Hepatocyte (in vitro differentiated cells): Measurements from ENCODE around the gene CFAP92. TPM values are rescaled to one million over a fixed set of nuclear protein-coding genes. Genes with fewer than 3 reads are reported as not detected.

Experiments used
- DNase-seq: peaks from one replicate; pipeline ENCODE4 v3.0.0-alpha.2; 2016; ENCODE audit warnings: low spot score
- H2AFZ ChIP-seq: fragments of 200-600 bp; sonication (generic); 2 replicates; pipeline ENCODE4 v1.6.0; 2016; ENCODE audit warnings: antibody characterized with exemption, mild to moderate bottlenecking
- H3K27ac ChIP-seq: fragments of 200-600 bp; sonication (generic); 2 replicates; pipeline ENCODE4 v1.5.1; 2016; ENCODE audit warnings: mild to moderate bottlenecking
- H3K27me3 ChIP-seq: fragments of 200-600 bp; sonication (generic); 2 replicates; pipeline ENCODE4 v1.6.1; 2016
- H3K36me3 ChIP-seq: fragments of 200-600 bp; sonication (generic); replicated peaks from 2 replicates; pipeline ENCODE4 v1.5.1; 2016; ENCODE audit warnings: low read depth; ENCODE audit not compliant: insufficient read depth
- H3K4me1 ChIP-seq: fragments of 200-600 bp; sonication (generic); 2 replicates; pipeline ENCODE4 v1.5.1; 2016; ENCODE audit warnings: mild to moderate bottlenecking, moderate library complexity; ENCODE audit not compliant: insufficient read depth
- H3K4me2 ChIP-seq: fragments of 200-600 bp; sonication (generic); 2 replicates; pipeline ENCODE4 v1.6.0; 2016
- H3K4me3 ChIP-seq: fragments of 200-600 bp; sonication (generic); 2 replicates; pipeline ENCODE4 v1.5.1; 2016; ENCODE audit warnings: mild to moderate bottlenecking
- H3K79me2 ChIP-seq: fragments of 200-600 bp; sonication (generic); 2 replicates; pipeline ENCODE4 v1.6.0; 2017; ENCODE audit warnings: mild to moderate bottlenecking
- H3K9me2 ChIP-seq: fragments of 200-600 bp; sonication (generic); replicated peaks from 2 replicates; pipeline ENCODE4 v1.6.0; 2017; ENCODE audit warnings: mild to moderate bottlenecking; ENCODE audit not compliant: insufficient read depth
- H3K9me3 ChIP-seq: fragments of 200-600 bp; sonication (generic); 2 replicates; pipeline ENCODE4 v1.5.1; 2016; ENCODE audit warnings: low read depth, mild to moderate bottlenecking
- H4K20me1 ChIP-seq: fragments of 200-600 bp; sonication (generic); 2 replicates; pipeline ENCODE4 v1.6.0; 2016; ENCODE audit warnings: mild to moderate bottlenecking; ENCODE audit not compliant: insufficient read depth, poor library complexity, severe bottlenecking
- EZH2 ChIP-seq: fragments of 200-600 bp; sonication (generic); IDR thresholded peaks from 2 replicates; pipeline ENCODE4 v1.6.1; 2016; ENCODE audit warnings: antibody characterized with exemption, mild to moderate bottlenecking, borderline replicate concordance
- EZH2phosphoT487 ChIP-seq: fragments of 200-600 bp; sonication (generic); IDR thresholded peaks from one replicate; pipeline ENCODE4 v1.6.1; 2018; ENCODE audit warnings: antibody characterized with exemption, mild to moderate bottlenecking, low read depth, moderate library complexity; ENCODE audit not compliant: unreplicated experiment, severe bottlenecking
- WGBS: methylation state at CpG from one replicate; pipeline ENCODE4 v1.1.6; 2016; ENCODE audit warnings: low lambda C conversion rate; ENCODE audit errors: missing lambda C conversion rate; 5-methylcytosine and 5-hydroxymethylcytosine counted together
- polyA plus RNA-seq: library from polyadenylated mRNA; unstranded; fragments of >200 nt; fragmentation: Nextera tagmentation; extraction: Ambion mirVana; gene quantifications from 2 replicates; pipeline ENCODE4 v1.2.1, GENCODE V29; 2016
- total RNA-seq: library from RNA; depleted of rRNA; stranded (reverse); fragments of >200 nt; gene quantifications from 2 replicates; pipeline ENCODE4 v1.2.3, GENCODE V29; 2014
- TF ChIP-seq, protein P1 (sequence below): fragments of 200-600 bp; sonication (generic); IDR thresholded peaks from 2 replicates; pipeline ENCODE4 v1.5.1; 2016; ENCODE audit warnings: antibody characterized with exemption, mild to moderate bottlenecking; ENCODE audit not compliant: poor library complexity

The CFAP92 gene
- total and polyA plus RNA-seq, 2 experiments from 2014 or later = 0.17 to 0.35 TPM

DNA sequence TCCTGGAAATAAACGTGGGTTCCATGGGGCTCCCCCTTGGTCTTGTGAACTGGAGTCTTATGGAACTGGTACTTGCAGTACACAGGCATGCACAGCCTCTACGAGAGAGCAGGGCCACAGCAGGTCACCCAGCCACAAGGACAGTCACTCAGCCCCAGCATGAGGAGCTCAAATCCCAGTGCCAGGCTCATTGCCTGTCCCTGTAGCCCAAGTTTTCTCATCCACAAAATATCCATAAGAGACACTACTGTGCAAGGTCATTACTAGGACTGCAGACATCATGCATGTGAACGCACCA lies 48.0 kb downstream of the CFAP92 start:
- Histone ChIP-seq H3K4me3 (no peak overlapping the region), H3K36me3 (no peaks in the 10 kb centered on the region), H3K9me3 (no peaks in the 10 kb centered on the region), H3K9me2 (no peaks in the 10 kb centered on the region), H3K4me2 (no peak overlapping the region), H3K27ac (no peak overlapping the region), H3K4me1 (no peaks in the 10 kb centered on the region), H3K79me2 (no peaks in the 10 kb centered on the region), H4K20me1 (no peaks in the 10 kb centered on the region), H2AFZ (no peak overlapping the region), H3K27me3 (no peaks in the 10 kb centered on the region)
- DNase-seq = no peak
- no peak for TF ChIP-seq EZH2phosphoT487
- TF ChIP-seq, protein P1, sequence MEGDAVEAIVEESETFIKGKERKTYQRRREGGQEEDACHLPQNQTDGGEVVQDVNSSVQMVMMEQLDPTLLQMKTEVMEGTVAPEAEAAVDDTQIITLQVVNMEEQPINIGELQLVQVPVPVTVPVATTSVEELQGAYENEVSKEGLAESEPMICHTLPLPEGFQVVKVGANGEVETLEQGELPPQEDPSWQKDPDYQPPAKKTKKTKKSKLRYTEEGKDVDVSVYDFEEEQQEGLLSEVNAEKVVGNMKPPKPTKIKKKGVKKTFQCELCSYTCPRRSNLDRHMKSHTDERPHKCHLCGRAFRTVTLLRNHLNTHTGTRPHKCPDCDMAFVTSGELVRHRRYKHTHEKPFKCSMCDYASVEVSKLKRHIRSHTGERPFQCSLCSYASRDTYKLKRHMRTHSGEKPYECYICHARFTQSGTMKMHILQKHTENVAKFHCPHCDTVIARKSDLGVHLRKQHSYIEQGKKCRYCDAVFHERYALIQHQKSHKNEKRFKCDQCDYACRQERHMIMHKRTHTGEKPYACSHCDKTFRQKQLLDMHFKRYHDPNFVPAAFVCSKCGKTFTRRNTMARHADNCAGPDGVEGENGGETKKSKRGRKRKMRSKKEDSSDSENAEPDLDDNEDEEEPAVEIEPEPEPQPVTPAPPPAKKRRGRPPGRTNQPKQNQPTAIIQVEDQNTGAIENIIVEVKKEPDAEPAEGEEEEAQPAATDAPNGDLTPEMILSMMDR = no peak
- no peak for TF ChIP-seq EZH2
- 85% methylated on average over 3 of the region's 3 CpGs for WGBS

DNA sequence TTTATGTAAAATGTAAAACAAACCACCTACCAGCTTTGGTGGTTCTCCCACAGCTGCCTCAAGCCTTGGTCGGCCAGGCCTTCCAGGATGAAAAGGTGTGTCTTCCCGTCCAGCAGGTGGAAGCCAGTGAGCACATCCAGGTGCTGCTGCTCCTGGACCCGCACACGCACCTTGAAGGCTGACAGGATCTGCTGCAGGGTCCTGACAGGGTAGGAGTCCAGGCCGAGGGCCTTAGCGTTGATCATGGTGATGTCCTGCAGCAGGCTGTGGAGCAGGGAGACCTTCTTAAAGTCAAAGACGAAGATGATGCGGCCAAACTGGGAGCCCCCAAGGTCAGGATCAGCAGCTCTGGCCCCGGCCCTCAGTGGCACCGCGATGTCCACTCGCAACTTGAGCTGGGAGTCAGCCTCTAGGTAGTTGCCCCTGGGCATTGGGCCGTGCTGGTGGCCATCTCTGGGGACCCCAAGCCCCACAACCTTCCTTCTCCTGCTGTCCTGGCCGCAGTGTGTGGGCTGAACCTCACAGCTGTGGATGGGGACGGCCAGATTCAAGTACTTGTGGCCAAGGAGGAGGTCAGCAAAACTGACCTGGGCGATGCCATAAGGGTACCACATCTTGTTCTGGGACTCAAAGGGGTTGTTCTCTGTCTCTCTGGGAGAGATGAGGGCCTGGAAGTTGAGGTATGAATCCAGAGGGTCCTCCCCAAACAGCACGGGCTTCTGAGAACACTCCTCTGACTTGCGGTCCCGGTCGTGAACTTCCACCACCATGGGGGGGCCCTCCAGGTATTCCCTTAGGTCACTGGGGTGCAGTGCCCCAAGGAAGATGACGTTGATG lies 48.6 kb downstream of the CFAP92 start:
- TF ChIP-seq EZH2 = no peak
- TF ChIP-seq, protein P1 = no peak
- no peak for TF ChIP-seq EZH2phosphoT487
- 88% methylated on average over 21 of the region's 21 CpGs for WGBS
- H3K9me3 ChIP-seq = no peaks in the 10 kb centered on the region
- no peak overlapping the region for H3K27ac ChIP-seq
- H2AFZ ChIP-seq = no peak overlapping the region
- DNase-seq = no peak
- H3K4me1 ChIP-seq = no peaks in the 10 kb centered on the region
- H3K4me2 ChIP-seq = no peak overlapping the region
- H3K27me3 ChIP-seq = no peaks in the 10 kb centered on the region
- H3K9me2 ChIP-seq = no peaks in the 10 kb centered on the region
- no peaks in the 10 kb centered on the region for H3K79me2 ChIP-seq
- H3K4me3 ChIP-seq = no peak overlapping the region
- no peaks in the 10 kb centered on the region for H3K36me3 ChIP-seq
- no peaks in the 10 kb centered on the region for H4K20me1 ChIP-seq

GRCh38 chr3:128942161-128942952 lies 51.5 kb downstream of the CFAP92 start:
- no peak for TF ChIP-seq EZH2
- TF ChIP-seq, protein P1 = no peak
- TF ChIP-seq EZH2phosphoT487 = no peak

More at GRCh38 chr3:128942161-128942952, 51.5 kb downstream of the CFAP92 start:
- DNase-seq = no peak
- H3K4me2 ChIP-seq = no peak overlapping the region
- no peaks in the 10 kb centered on the region for H3K36me3 ChIP-seq
- H3K9me3 ChIP-seq = no peaks in the 10 kb centered on the region
- no peaks in the 10 kb centered on the region for H4K20me1 ChIP-seq
- no peaks in the 10 kb centered on the region for H3K27me3 ChIP-seq
- no peaks in the 10 kb centered on the region for H3K79me2 ChIP-seq
- no peaks in the 10 kb centered on the region for H3K4me1 ChIP-seq
- no peak overlapping the region for H3K4me3 ChIP-seq
- WGBS = 85% methylated on average over 15 of the region's 15 CpGs
- no peak overlapping the region for H3K27ac ChIP-seq
- no peaks in the 10 kb centered on the region for H3K9me2 ChIP-seq
- no peak overlapping the region for H2AFZ ChIP-seq
